Type B pancreatic cell (in vitro differentiated cells): ENCODE measurements around the gene ESF1. TPM values are rescaled to one million over a fixed set of nuclear protein-coding genes. Genes with fewer than 3 reads are reported as not detected.

Source experiments
- DNase-seq: peaks from one replicate; pipeline ENCODE4 v3.0.0; 2021; ENCODE audit warnings: mixed read lengths; ENCODE audit not compliant: unreplicated experiment; ENCODE audit errors: extremely low spot score
- H3K27ac Mint-ChIP-seq: 2 replicates; pipeline ENCODE4 v1.8.0; 2021; ENCODE audit warnings: mild to moderate bottlenecking, mixed read lengths
- H3K27me3 Mint-ChIP-seq: 2 replicates; pipeline ENCODE4 v1.8.0; 2021; ENCODE audit warnings: mixed read lengths
- H3K36me3 Mint-ChIP-seq: 2 replicates; pipeline ENCODE4 v1.8.0; 2021; ENCODE audit warnings: mixed read lengths
- H3K4me1 Mint-ChIP-seq: one replicate; pipeline ENCODE4 v1.8.0; 2021; ENCODE audit warnings: mixed read lengths; ENCODE audit not compliant: unreplicated experiment
- H3K4me3 Mint-ChIP-seq: 2 replicates; pipeline ENCODE4 v1.8.0; 2021; ENCODE audit warnings: mild to moderate bottlenecking, mixed read lengths
- H3K9me3 Mint-ChIP-seq: 2 replicates; pipeline ENCODE4 v1.8.0; 2021; ENCODE audit warnings: mixed read lengths
- total RNA-seq: library from RNA; stranded (reverse); gene quantifications from 2 replicates; pipeline ENCODE4 v1.2.1, GENCODE V29; 2021; ENCODE audit warnings: low replicate concordance
- TF ChIP-seq, protein P1 (sequence below): fragments of 200-600 bp; sonication (generic); conservative IDR thresholded peaks from 2 replicates; pipeline ENCODE4 v1.5.0; 2021; ENCODE audit warnings: antibody characterized with exemption, mild to moderate bottlenecking

The ESF1 gene
- total RNA-seq, 1 donor from 2014 or later = 17.7 TPM

DNA sequence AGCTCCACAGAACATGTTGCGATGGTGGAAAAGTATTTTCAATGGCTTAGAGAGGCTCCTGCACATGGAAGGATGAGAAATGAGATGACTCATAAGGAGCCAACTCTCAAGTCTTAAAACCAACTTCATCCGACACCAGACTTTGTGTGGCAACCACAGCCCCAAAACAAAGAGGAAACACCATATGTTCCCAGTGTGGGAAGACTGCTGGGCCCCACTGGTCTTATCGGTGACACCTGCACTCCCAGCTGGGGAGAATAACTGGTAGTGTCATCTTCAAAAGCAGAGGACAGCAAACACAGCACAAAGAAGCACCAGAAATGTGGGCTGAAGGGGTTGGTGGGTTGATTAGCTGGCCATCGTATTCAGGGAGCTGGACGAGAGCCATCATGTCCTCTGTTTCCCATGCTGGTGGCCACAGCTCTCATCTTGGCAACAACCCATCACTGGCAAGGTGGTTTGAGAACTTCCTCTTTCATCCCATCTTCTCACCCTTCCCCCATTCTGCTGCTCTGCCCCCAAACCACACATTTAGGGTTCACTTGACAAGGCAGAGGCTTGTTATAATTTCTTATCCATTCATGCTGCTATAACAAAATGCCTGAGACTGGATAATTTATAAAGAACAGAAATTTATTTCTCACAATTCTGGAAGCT lies 100.0 kb downstream of the ESF1 start:
- Mint-ChIP-seq H3K4me3 (no peak overlapping the region), H3K4me1 (no peaks in the 10 kb centered on the region), H3K9me3 (no peaks in the 10 kb centered on the region), H3K27ac (no peak overlapping the region), H3K36me3 (no peaks in the 10 kb centered on the region), H3K27me3 (no peaks in the 10 kb centered on the region)
- no peak for DNase-seq
- TF ChIP-seq, protein P1, sequence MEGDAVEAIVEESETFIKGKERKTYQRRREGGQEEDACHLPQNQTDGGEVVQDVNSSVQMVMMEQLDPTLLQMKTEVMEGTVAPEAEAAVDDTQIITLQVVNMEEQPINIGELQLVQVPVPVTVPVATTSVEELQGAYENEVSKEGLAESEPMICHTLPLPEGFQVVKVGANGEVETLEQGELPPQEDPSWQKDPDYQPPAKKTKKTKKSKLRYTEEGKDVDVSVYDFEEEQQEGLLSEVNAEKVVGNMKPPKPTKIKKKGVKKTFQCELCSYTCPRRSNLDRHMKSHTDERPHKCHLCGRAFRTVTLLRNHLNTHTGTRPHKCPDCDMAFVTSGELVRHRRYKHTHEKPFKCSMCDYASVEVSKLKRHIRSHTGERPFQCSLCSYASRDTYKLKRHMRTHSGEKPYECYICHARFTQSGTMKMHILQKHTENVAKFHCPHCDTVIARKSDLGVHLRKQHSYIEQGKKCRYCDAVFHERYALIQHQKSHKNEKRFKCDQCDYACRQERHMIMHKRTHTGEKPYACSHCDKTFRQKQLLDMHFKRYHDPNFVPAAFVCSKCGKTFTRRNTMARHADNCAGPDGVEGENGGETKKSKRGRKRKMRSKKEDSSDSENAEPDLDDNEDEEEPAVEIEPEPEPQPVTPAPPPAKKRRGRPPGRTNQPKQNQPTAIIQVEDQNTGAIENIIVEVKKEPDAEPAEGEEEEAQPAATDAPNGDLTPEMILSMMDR = no peak

- H3K9me3 Mint-ChIP-seq = no peaks in the 10 kb centered on the region
- no peaks in the 10 kb centered on the region for H3K4me1 Mint-ChIP-seq
- TF ChIP-seq, protein P1 = no peak
- no peak for DNase-seq
- H3K36me3 Mint-ChIP-seq = no peaks in the 10 kb centered on the region
- H3K4me3 Mint-ChIP-seq = no peak overlapping the region
- H3K27ac Mint-ChIP-seq = no peak overlapping the region
- H3K27me3 Mint-ChIP-seq = no peaks in the 10 kb centered on the region
These were observed 100.9 kb downstream of the ESF1 start for GRCh38 chr20:13683833-13684232.

GRCh38 chr20:13681248-13682125 lies 103.2 kb downstream of the ESF1 start:
- H3K36me3 Mint-ChIP-seq = no peaks in the 10 kb centered on the region
- no peak overlapping the region for H3K4me3 Mint-ChIP-seq
- H3K27me3 Mint-ChIP-seq = no peaks in the 10 kb centered on the region
- no peaks in the 10 kb centered on the region for H3K9me3 Mint-ChIP-seq
- H3K27ac Mint-ChIP-seq = no peak overlapping the region
- TF ChIP-seq, protein P1 = no peak
- no peaks in the 10 kb centered on the region for H3K4me1 Mint-ChIP-seq
- no peak for DNase-seq

GRCh38 chr20:13678944-13679343 lies 105.8 kb downstream of the ESF1 start:
- Mint-ChIP-seq H3K27me3 (no peaks in the 10 kb centered on the region), H3K27ac (no peak overlapping the region), H3K9me3 (peaks cover 4% of the 10 kb centered on the region), H3K36me3 (no peaks in the 10 kb centered on the region), H3K4me3 (no peak overlapping the region), H3K4me1 (no peaks in the 10 kb centered on the region)
- no peak for DNase-seq
- TF ChIP-seq, protein P1 = no peak

- H3K27ac Mint-ChIP-seq = no peak overlapping the region
- H3K9me3 Mint-ChIP-seq = peaks cover 4% of the 10 kb centered on the region
- no peak for DNase-seq
- TF ChIP-seq, protein P1 = no peak
- H3K36me3 Mint-ChIP-seq = no peaks in the 10 kb centered on the region
- no peak overlapping the region for H3K4me3 Mint-ChIP-seq
- H3K27me3 Mint-ChIP-seq = no peaks in the 10 kb centered on the region
- H3K4me1 Mint-ChIP-seq = no peaks in the 10 kb centered on the region
These were observed 107.5 kb downstream of the ESF1 start for GRCh38 chr20:13677241-13677640.
